HEK293T (cell line): Measurements from ENCODE around the gene CCDC85B.

Experiments used
- CTCF ChIA-PET: fragments of 350-600 bp; formaldehyde crosslinking; extraction: SDS; loops from one replicate; lab custom pipeline; 2021; ENCODE audit warnings: antibody characterized with exemption, inconsistent platforms; lab: Yijun Ruan, JAX
- POLR2A ChIA-PET: fragments of 350-600 bp; formaldehyde crosslinking; extraction: SDS; loops from one replicate; lab custom pipeline; 2020; ENCODE audit warnings: antibody characterized with exemption, inconsistent platforms; lab: Yijun Ruan, JAX
- DNase-seq: peaks from one replicate; pipeline ENCODE4 v3.0.0; 2012; ENCODE audit warnings: mixed read lengths; ENCODE audit errors: extremely low spot score
- ARNT ChIP-seq: fragments of 450-650 bp; IDR thresholded peaks from 2 replicates; pipeline ENCODE4 v1.6.1; 2017; ENCODE audit warnings: mild to moderate bottlenecking
- BHLHE40 ChIP-seq: fragments of 450-650 bp; IDR thresholded peaks from 2 replicates; pipeline ENCODE4 v1.6.1; 2016; ENCODE audit warnings: mild to moderate bottlenecking, moderate library complexity, borderline replicate concordance
- CTBP1 ChIP-seq: fragments of 450-650 bp; IDR thresholded peaks from 2 replicates; pipeline ENCODE4 v1.6.1; 2016; ENCODE audit warnings: borderline replicate concordance
- ELF4 ChIP-seq: fragments of 450-650 bp; IDR thresholded peaks from 2 replicates; pipeline ENCODE4 v1.6.1; 2017; ENCODE audit warnings: antibody characterized with exemption
- FOXA1 ChIP-seq: fragments of 450-650 bp; IDR thresholded peaks from 2 replicates; pipeline ENCODE4 v1.6.1; 2016; ENCODE audit warnings: mild to moderate bottlenecking
- FOXK2 ChIP-seq: fragments of 450-650 bp; IDR thresholded peaks from 2 replicates; pipeline ENCODE4 v1.6.1; 2016; ENCODE audit warnings: mild to moderate bottlenecking
- FOXM1 ChIP-seq: fragments of 450-650 bp; IDR thresholded peaks from 2 replicates; pipeline ENCODE4 v1.6.1; 2017; ENCODE audit warnings: mild to moderate bottlenecking, borderline replicate concordance
- HDGF ChIP-seq: fragments of 450-650 bp; IDR thresholded peaks from 2 replicates; pipeline ENCODE4 v1.6.1; 2017; ENCODE audit warnings: antibody characterized with exemption, borderline replicate concordance
- L3MBTL2 ChIP-seq: fragments of 450-650 bp; conservative IDR thresholded peaks from 2 replicates; pipeline ENCODE4 v1.6.1; 2016; ENCODE audit warnings: mild to moderate bottlenecking
- NFRKB ChIP-seq: fragments of 450-650 bp; IDR thresholded peaks from 2 replicates; pipeline ENCODE4 v1.6.1; 2016; ENCODE audit warnings: mild to moderate bottlenecking, moderate library complexity
- SP1 ChIP-seq: fragments of 450-650 bp; IDR thresholded peaks from 2 replicates; pipeline ENCODE4 v1.6.1; 2017
- SUZ12 ChIP-seq: fragments of 450-650 bp; IDR thresholded peaks from 2 replicates; pipeline ENCODE4 v1.6.1; 2016; ENCODE audit warnings: mild to moderate bottlenecking
- TARDBP ChIP-seq: fragments of 450-650 bp; IDR thresholded peaks from 2 replicates; pipeline ENCODE4 v1.6.1; 2016
- ZNF384 ChIP-seq: fragments of 450-650 bp; IDR thresholded peaks from 2 replicates; pipeline ENCODE4 v1.6.1; 2016
- TF ChIP-seq, protein P1 (sequence below): fragments of 450-650 bp; IDR thresholded peaks from 2 replicates; pipeline ENCODE4 v1.6.1; 2016

CCDC85B gene

DNA sequence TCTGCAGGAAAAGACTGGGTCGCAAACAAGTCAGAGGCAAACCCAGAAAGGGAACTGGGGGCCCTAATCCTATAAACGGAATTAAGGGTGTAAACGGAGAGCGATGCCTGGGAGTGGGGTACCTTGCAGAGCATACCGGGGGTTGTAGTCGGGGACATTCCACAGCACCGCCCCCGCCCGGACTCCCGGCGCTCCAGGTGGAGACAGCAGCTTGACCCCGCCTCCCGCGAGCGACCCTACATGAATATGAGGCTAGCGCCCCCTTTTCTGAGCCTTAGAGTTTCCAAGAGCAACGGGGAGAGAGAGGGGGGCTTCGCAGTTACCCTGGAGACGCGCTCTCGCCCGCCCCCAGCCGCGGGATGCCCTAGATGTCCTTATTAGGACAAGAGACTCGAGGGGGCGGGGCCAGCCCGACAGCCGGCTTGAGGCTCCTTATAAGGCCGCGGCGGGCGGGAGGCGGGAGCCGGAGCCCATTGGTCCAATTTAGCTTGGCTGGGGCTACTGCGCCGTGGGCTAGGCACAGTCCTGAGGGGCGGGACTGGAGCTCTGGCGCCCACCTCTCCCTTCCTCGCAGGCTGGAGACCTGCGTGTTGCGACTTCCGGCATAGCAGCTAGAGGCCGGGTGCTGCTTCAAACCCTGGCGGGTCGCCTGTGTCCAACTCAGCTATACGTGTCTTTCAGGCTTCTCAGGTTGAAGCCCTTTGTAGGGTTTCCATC, 31.2 kb upstream of the CCDC85B start:
- ChIA-PET CTCF (interaction anchor here (0.7 to 3.7 kb wide), 18 partner anchors 9 to 362 kb away, joined by 3 to 59 read pairs (median 4); partner anchors contain the start of genes BANF1, CCDC85B, EIF1AD and FIBP), POLR2A (interaction anchor here (0.7 to 17.2 kb wide), 27 partner anchors 10 to 486 kb away, joined by 3 to 289 read pairs (median 5); partner anchors contain the start of genes BANF1, CCDC85B, CTSW and EIF1AD)
- DNase-seq = peak; percentile 87
- no peak for TF ChIP-seq CTBP1
- TF ChIP-seq FOXM1 = 0 out of 2 replicates have a peak, but pooled peaks have one; percentile 24
- peak; percentile 70 for TF ChIP-seq ELF4

DNA sequence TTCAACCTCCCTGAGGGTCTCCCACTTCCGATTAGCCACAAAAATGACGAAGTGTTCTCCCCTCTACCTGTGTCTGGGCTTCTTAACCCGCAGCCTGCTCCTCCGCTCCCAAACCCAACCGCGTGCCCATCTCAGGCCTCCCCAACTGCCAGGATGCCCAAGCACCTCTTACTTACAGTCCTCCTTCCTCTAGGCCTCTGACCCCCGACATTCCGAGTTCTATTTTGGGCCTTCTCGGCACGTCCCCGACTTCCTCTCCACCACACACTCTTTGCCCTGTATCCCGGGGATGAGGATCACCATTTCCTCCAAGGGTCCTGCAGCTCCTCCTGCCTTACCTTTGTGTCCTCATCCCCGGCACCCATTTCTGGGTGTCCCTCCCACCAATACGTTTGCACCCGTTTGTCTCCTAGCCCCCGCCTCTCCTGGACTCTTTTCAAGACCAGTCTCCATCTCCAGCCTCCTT, 30.6 kb upstream of the CCDC85B start:
- POLR2A ChIA-PET = interaction anchor here (0.7 to 17.2 kb wide), 28 partner anchors 10 to 486 kb away, joined by 3 to 289 read pairs (median 6); partner anchors contain the start of genes BANF1, CCDC85B, CTSW and EIF1AD

DNA sequence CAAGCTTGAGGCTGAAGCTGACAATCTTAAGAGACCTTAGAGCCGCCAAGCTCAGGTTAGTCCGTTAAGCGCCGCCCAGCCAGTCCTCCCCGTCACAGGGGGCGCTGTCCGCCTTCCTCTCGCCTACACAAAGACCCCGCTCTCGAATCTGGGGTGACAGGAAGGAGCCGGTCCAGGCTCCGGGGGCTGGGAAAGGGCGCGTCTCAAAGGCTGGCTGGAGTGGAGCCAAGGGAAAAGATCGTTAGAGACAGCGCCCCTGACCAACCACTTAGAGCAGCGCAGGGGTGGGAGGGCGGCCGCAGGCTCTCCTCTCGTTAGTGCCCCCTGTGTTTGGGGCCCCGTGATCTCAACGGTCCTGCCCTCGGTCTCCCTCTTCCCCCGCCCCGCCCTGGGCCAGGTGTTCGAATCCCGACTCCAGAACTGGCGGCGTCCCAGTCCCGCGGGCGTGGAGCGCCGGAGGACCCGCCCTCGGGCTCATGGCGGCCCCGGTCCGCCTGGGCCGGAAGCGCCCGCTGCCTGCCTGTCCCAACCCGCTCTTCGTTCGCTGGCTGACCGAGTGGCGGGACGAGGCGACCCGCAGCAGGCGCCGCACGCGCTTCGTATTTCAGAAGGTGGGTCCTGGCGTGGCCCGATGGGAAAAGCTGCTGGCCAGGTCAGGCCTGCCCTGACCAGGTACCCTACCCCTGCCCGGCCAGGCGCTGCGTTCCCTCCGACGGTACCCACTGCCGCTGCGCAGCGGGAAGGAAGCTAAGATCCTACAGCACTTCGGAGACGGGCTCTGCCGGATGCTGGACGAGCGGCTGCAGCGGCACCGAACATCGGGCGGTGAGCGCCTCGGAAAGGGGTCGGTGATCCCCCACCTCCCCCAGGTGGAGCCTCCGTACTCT, 30.0 kb upstream of the CCDC85B start, which contains the start of gene MUS81:
TSS of gene MUS81 (plus strand) at position 156 of the 887 bp plus-strand sequence. CDS start at position 477, 321 bp downstream.
- peak; percentile 78 for DNase-seq
- CTCF ChIA-PET = interaction anchor here (0.6 to 3.7 kb wide), 26 partner anchors 8 to 437 kb away, joined by 3 to 59 read pairs (median 4); partner anchors contain the start of genes BANF1, CCDC85B, EIF1AD and FIBP
- TF ChIP-seq SUZ12 = no peak
- no peak for TF ChIP-seq NFRKB
- no peak for TF ChIP-seq CTBP1
- TF ChIP-seq BHLHE40 = no peak
- TF ChIP-seq FOXM1 = no peak
- TF ChIP-seq, protein P1, sequence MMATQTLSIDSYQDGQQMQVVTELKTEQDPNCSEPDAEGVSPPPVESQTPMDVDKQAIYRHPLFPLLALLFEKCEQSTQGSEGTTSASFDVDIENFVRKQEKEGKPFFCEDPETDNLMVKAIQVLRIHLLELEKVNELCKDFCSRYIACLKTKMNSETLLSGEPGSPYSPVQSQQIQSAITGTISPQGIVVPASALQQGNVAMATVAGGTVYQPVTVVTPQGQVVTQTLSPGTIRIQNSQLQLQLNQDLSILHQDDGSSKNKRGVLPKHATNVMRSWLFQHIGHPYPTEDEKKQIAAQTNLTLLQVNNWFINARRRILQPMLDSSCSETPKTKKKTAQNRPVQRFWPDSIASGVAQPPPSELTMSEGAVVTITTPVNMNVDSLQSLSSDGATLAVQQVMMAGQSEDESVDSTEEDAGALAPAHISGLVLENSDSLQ = peak; percentile 85
- no peak for TF ChIP-seq SP1
- no peak for TF ChIP-seq ZNF384
- TF ChIP-seq L3MBTL2 = 0 out of 2 replicates have a peak, but pooled peaks have one; percentile 28
- no peak for TF ChIP-seq HDGF
- TF ChIP-seq ARNT = no peak
- no peak for TF ChIP-seq FOXA1
- POLR2A ChIA-PET = interaction anchor here (0.7 to 17.2 kb wide), 25 partner anchors 9 to 485 kb away, joined by 3 to 289 read pairs (median 6); partner anchors contain the start of genes BANF1, CCDC85B, CTSW and EIF1AD

More for the DNA sequence above, 30.6 kb upstream of the CCDC85B start:
- TF ChIP-seq L3MBTL2 = peak; percentile 58
- TF ChIP-seq FOXA1 = no peak
- CTCF ChIA-PET = interaction anchor here (0.6 to 3.7 kb wide), 26 partner anchors 9 to 438 kb away, joined by 3 to 59 read pairs (median 4); partner anchors contain the start of genes BANF1, CCDC85B, EIF1AD and FIBP
- DNase-seq = no peak

DNA sequence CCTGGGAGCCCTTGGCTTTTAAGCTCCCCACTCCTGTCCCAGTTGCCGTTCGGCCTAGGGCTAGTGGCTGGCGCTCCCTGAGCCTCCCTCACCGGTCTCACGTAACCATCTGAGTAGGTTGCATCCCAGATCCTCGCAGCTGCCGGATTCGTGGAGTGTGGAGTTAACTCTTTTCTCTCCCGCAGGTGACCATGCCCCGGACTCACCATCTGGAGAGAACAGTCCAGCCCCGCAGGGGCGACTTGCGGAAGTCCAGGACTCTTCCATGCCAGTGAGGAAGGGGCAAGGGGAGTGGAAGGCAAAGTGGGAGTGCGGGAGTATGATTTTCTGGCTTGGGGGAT, 29.3 kb upstream of the CCDC85B start:
- POLR2A ChIA-PET = interaction anchor here (0.7 to 17.2 kb wide), 8 partner anchors 9 to 258 kb away, joined by 3 to 289 read pairs (median 22); partner anchors contain the start of genes CCDC85B, FIBP, RNASEH2C and SF3B2
- TF ChIP-seq L3MBTL2 (no peak), BHLHE40 (no peak), FOXM1 (no peak), TARDBP (no peak)
- TF ChIP-seq, protein P1 = no peak
- peak; percentile 7 for DNase-seq
- CTCF ChIA-PET = interaction anchor here (0.6 to 3.7 kb wide), 4 partner anchors 11 to 44 kb away, joined by 4 to 59 read pairs (median 12); partner anchors contain the start of genes CCDC85B and FIBP

DNA sequence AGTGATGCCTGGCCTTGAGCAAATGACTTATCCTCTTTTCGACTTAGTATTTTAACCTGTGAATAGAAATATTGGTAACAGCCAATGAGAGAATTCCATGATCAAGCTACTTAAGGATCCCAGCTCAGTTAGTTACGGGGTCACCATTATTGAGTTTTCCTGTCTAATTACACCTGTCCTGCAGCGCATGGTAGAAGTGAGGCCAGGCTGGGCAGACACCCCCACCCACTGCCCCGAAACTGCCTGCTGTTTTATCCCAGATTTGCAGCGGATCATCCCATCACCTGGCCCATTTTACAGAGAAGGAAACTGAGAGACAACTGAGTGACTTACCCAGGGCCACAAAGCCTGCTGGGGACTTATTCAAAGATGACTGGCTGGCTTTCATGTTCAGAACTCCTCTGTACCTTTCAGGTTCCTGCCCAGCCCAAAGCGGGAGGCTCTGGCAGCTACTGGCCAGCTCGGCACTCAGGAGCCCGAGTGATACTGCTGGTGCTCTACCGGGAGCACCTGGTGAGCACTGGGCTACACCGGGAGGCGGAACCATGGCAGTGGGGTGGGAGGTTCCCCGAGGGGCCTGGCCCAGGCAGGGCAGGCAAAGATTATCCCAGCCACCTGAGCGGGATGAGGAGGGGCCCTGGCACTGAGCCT, 28.8 kb upstream of the CCDC85B start:
- ChIA-PET POLR2A (interaction anchor here (0.7 to 17.2 kb wide), 7 partner anchors 8 to 258 kb away, joined by 3 to 289 read pairs (median 23); partner anchors contain the start of genes CCDC85B, FIBP and RNASEH2C), CTCF (interaction anchor here (0.6 to 3.7 kb wide), 3 partner anchors 23 to 44 kb away, joined by 4 to 59 read pairs (median 4); partner anchors contain the start of genes CCDC85B and FIBP)
- TF ChIP-seq, protein P1 = no peak
- no peak for TF ChIP-seq SUZ12
- TF ChIP-seq TARDBP = no peak
- no peak for TF ChIP-seq FOXK2
- no peak for DNase-seq
